GM23248 (cell line): ENCODE measurements around the gene IGSF21. TPM values are rescaled to one million over a fixed set of nuclear protein-coding genes. Genes with fewer than 3 reads are reported as not detected.
A peak's percentile ranks its signal among the peaks of the same experiment; 100 is the strongest.

Experiments used
- DNase-seq: peaks from one replicate; pipeline ENCODE4 v3.0.0-alpha.2; 2015
- H2AFZ ChIP-seq: fragments of 200-600 bp; sonication (generic); 2 replicates; pipeline ENCODE4 v1.6.1; 2016; ENCODE audit warnings: antibody characterized with exemption
- H3F3A ChIP-seq: fragments of 200-600 bp; sonication (generic); 2 replicates; pipeline ENCODE4 v1.6.1; 2016; ENCODE audit warnings: mild to moderate bottlenecking, antibody characterized with exemption, mixed run types; ENCODE audit not compliant: insufficient read depth
- H3K27ac ChIP-seq: fragments of 200-600 bp; sonication (generic); 2 replicates; pipeline ENCODE4 v1.5.1; 2016; ENCODE audit warnings: mild to moderate bottlenecking
- H3K27me3 ChIP-seq: fragments of 200-600 bp; sonication (generic); replicated peaks from 2 replicates; pipeline ENCODE4 v1.6.1; 2016; ENCODE audit warnings: mild to moderate bottlenecking; ENCODE audit not compliant: insufficient read depth
- H3K36me3 ChIP-seq: fragments of 200-600 bp; sonication (generic); 2 replicates; pipeline ENCODE4 v1.6.1; 2016; ENCODE audit warnings: low read depth, mild to moderate bottlenecking
- H3K4me1 ChIP-seq: fragments of 200-600 bp; sonication (generic); 2 replicates; pipeline ENCODE4 v1.6.1; 2016; ENCODE audit warnings: mild to moderate bottlenecking; ENCODE audit not compliant: insufficient read depth
- H3K4me2 ChIP-seq: fragments of 200-600 bp; sonication (generic); one replicate; pipeline ENCODE4 v1.6.1; 2016; ENCODE audit warnings: mild to moderate bottlenecking; ENCODE audit not compliant: unreplicated experiment
- H3K4me3 ChIP-seq: fragments of 200-600 bp; sonication (generic); 2 replicates; pipeline ENCODE4 v1.5.1; 2016; ENCODE audit warnings: mild to moderate bottlenecking
- H3K79me2 ChIP-seq: fragments of 200-600 bp; sonication (generic); 2 replicates; pipeline ENCODE4 v1.6.1; 2016; ENCODE audit warnings: mild to moderate bottlenecking; ENCODE audit not compliant: insufficient read depth
- H3K9ac ChIP-seq: fragments of 200-600 bp; sonication (generic); 2 replicates; pipeline ENCODE4 v1.6.1; 2016; ENCODE audit warnings: mild to moderate bottlenecking
- H3K9me2 ChIP-seq: fragments of 200-600 bp; sonication (generic); 2 replicates; pipeline ENCODE4 v1.6.1; 2016; ENCODE audit warnings: mixed run types, mild to moderate bottlenecking, moderate library complexity; ENCODE audit not compliant: insufficient read depth
- H3K9me3 ChIP-seq: fragments of 200-600 bp; sonication (generic); one replicate; pipeline ENCODE4 v1.6.1; 2017; ENCODE audit warnings: low read depth
- H4K20me1 ChIP-seq: fragments of 200-600 bp; sonication (generic); 2 replicates; pipeline ENCODE4 v1.6.0; 2016; ENCODE audit not compliant: insufficient read depth
- EZH2 ChIP-seq: fragments of 200-600 bp; sonication (generic); IDR thresholded peaks from 2 replicates; pipeline ENCODE4 v1.6.1; 2018; ENCODE audit warnings: antibody characterized with exemption, mild to moderate bottlenecking; ENCODE audit not compliant: insufficient read depth, poor library complexity, severe bottlenecking
- EZH2phosphoT487 ChIP-seq: fragments of 200-600 bp; sonication (generic); IDR thresholded peaks from 2 replicates; pipeline ENCODE4 v1.6.1; 2018; ENCODE audit warnings: antibody characterized with exemption, moderate library complexity, mild to moderate bottlenecking, low read depth; ENCODE audit not compliant: insufficient read depth
- WGBS, 2 experiments: methylation state at CpG; one replicate each; pipeline ENCODE4 v1.1.6; 2015 to 2017; ENCODE audit warnings: low lambda C conversion rate in 2 of 2, low coverage in 1 of 2; ENCODE audit errors: missing lambda C conversion rate in 2 of 2; 5-methylcytosine and 5-hydroxymethylcytosine counted together
- in situ Hi-C: fragments of 300-500 bp; cut with MboI; formaldehyde crosslinking; loops from 2 replicates; pipeline ENCODE4 v1.15.0; 2020
- polyA plus RNA-seq: library from polyadenylated mRNA; unstranded; fragments of >200 nt; fragmentation: Nextera tagmentation; extraction: Ambion mirVana; gene quantifications from 2 replicates; pipeline ENCODE4 v1.2.1, GENCODE V29; 2016
- total RNA-seq: library from RNA; depleted of rRNA; stranded (reverse); fragments of >200 nt; shearing (Covaris generic); gene quantifications from 2 replicates; pipeline ENCODE4 v1.2.3, GENCODE V29; 2014

IGSF21 gene
- total and polyA plus RNA-seq, 2 experiments from 2014 or later = not detected

GRCh38 chr1:18144916-18145647, 37.5 kb downstream of the IGSF21 start:
- no peaks in the 10 kb centered on the region for H3K79me2 ChIP-seq
- no peak overlapping the region for H3K4me3 ChIP-seq
- no peak overlapping the region for H3K27ac ChIP-seq
- H2AFZ ChIP-seq = no peak overlapping the region
- no peaks in the 10 kb centered on the region for H3K27me3 ChIP-seq
- no peaks in the 10 kb centered on the region for H4K20me1 ChIP-seq
- H3F3A ChIP-seq = no peaks in the 10 kb centered on the region
- 26 to 29% methylated on average over 13 of the region's 13 CpGs for WGBS, 2 experiments
- TF ChIP-seq EZH2 = no peak
- TF ChIP-seq EZH2phosphoT487 = no peak
- peak; percentile 58 for DNase-seq
- in situ Hi-C loops = no loop called here
- no peaks in the 10 kb centered on the region for H3K9me2 ChIP-seq
- no peaks in the 10 kb centered on the region for H3K4me1 ChIP-seq
- no peaks in the 10 kb centered on the region for H3K9me3 ChIP-seq
- no peaks in the 10 kb centered on the region for H3K36me3 ChIP-seq
- no peak overlapping the region for H3K9ac ChIP-seq
- H3K4me2 ChIP-seq = no peak overlapping the region

- no peaks in the 10 kb centered on the region for H3K79me2 ChIP-seq
- no peaks in the 10 kb centered on the region for H3F3A ChIP-seq
- in situ Hi-C loops = no loop called here
- no peak overlapping the region for H3K4me2 ChIP-seq
- no peak overlapping the region for H3K4me3 ChIP-seq
- no peak overlapping the region for H2AFZ ChIP-seq
- no peaks in the 10 kb centered on the region for H4K20me1 ChIP-seq
- no peaks in the 10 kb centered on the region for H3K9me2 ChIP-seq
- H3K9ac ChIP-seq = no peak overlapping the region
- WGBS, 2 experiments = 62 to 69% methylated on average over 4 to 8 of the region's 8 CpGs
- H3K4me1 ChIP-seq = no peaks in the 10 kb centered on the region
- H3K36me3 ChIP-seq = no peaks in the 10 kb centered on the region
- no peak for TF ChIP-seq EZH2phosphoT487
- no peak for TF ChIP-seq EZH2
- H3K27me3 ChIP-seq = no peaks in the 10 kb centered on the region
- no peak for DNase-seq
- no peaks in the 10 kb centered on the region for H3K9me3 ChIP-seq
- H3K27ac ChIP-seq = no peak overlapping the region
Measured at GRCh38 chr1:18145851-18146618, 38.4 kb downstream of the IGSF21 start.

GRCh38 chr1:18146886-18147285, 39.3 kb downstream of the IGSF21 start:
- WGBS, 2 experiments = 74 to 75% methylated on average over 10 of the region's 10 CpGs
- H3K27me3 ChIP-seq = no peaks in the 10 kb centered on the region

GRCh38 chr1:18147672-18148071, 40.1 kb downstream of the IGSF21 start:
- WGBS, 2 experiments = 61 to 67% methylated on average over 4 of the region's 4 CpGs
- H3K4me2 ChIP-seq = no peak overlapping the region
- in situ Hi-C loops = no loop called here
- H2AFZ ChIP-seq = no peak overlapping the region
- H4K20me1 ChIP-seq = no peaks in the 10 kb centered on the region
- no peak for DNase-seq
- TF ChIP-seq EZH2 (no peak), EZH2phosphoT487 (no peak)
- no peak overlapping the region for H3K4me3 ChIP-seq
- H3K9me2 ChIP-seq = no peaks in the 10 kb centered on the region
- H3K36me3 ChIP-seq = no peaks in the 10 kb centered on the region
- no peaks in the 10 kb centered on the region for H3K4me1 ChIP-seq
- H3K9me3 ChIP-seq = no peaks in the 10 kb centered on the region
- H3K79me2 ChIP-seq = no peaks in the 10 kb centered on the region
- H3K9ac ChIP-seq = no peak overlapping the region
- H3K27me3 ChIP-seq = no peaks in the 10 kb centered on the region
- H3K27ac ChIP-seq = no peak overlapping the region
- no peaks in the 10 kb centered on the region for H3F3A ChIP-seq

More at GRCh38 chr1:18146886-18147285, 39.3 kb downstream of the IGSF21 start:
- in situ Hi-C loops = no loop called here
- no peaks in the 10 kb centered on the region for H3K4me1 ChIP-seq
- no peak for DNase-seq
- H3K4me2 ChIP-seq = no peak overlapping the region
- no peaks in the 10 kb centered on the region for H3F3A ChIP-seq
- H3K9ac ChIP-seq = no peak overlapping the region
- no peak overlapping the region for H3K4me3 ChIP-seq
- H3K27ac ChIP-seq = no peak overlapping the region
- H4K20me1 ChIP-seq = no peaks in the 10 kb centered on the region
- TF ChIP-seq EZH2 (no peak), EZH2phosphoT487 (no peak)
- H3K79me2 ChIP-seq = no peaks in the 10 kb centered on the region
- H3K9me3 ChIP-seq = no peaks in the 10 kb centered on the region
- H2AFZ ChIP-seq = no peak overlapping the region
- H3K9me2 ChIP-seq = no peaks in the 10 kb centered on the region
- no peaks in the 10 kb centered on the region for H3K36me3 ChIP-seq
